HUES64 (cell line): Measurements from ENCODE around the gene CAD.
"Not testable (repeated sequence)": the region's sequence is repeated elsewhere in the genome, so short reads cannot be mapped to it uniquely, and the experiment has no call there.

Experiments used
- H3K27ac ChIP-seq: 2 replicates; pipeline ENCODE4 v1.7.0; 2013; ENCODE audit warnings: low read depth, low read length, inconsistent platforms
- H3K27me3 ChIP-seq: 2 replicates; pipeline ENCODE4 v1.6.1; 2013; ENCODE audit warnings: mild to moderate bottlenecking, low read length; ENCODE audit not compliant: insufficient read depth
- H3K36me3 ChIP-seq: 2 replicates; pipeline ENCODE4 v1.6.1; 2013; ENCODE audit warnings: mild to moderate bottlenecking, low read length; ENCODE audit not compliant: insufficient read depth
- H3K4me1 ChIP-seq: 2 replicates; pipeline ENCODE4 v1.6.1; 2013; ENCODE audit warnings: mild to moderate bottlenecking, low read length, moderate library complexity; ENCODE audit not compliant: insufficient read depth
- H3K4me3 ChIP-seq: 2 replicates; pipeline ENCODE4 v1.5.1; 2013; ENCODE audit warnings: mild to moderate bottlenecking, low read length, moderate library complexity
- H3K9ac ChIP-seq: 2 replicates; pipeline ENCODE4 v1.6.1; 2013; ENCODE audit warnings: mild to moderate bottlenecking, low read depth, low read length
- H3K9me3 ChIP-seq: 2 replicates; pipeline ENCODE4 v1.6.1; 2013; ENCODE audit warnings: low read depth, low read length; ENCODE audit not compliant: insufficient read depth
- WGBS: fragments of 150-250, 120-280 bp; methylation state at CpG from one replicate; pipeline ENCODE4 v1.1.7; 2013; ENCODE audit warnings: missing lambda C conversion rate; 5-methylcytosine and 5-hydroxymethylcytosine counted together

CAD gene

GRCh38 chr2:27272537-27273522 lies 55.7 kb downstream of the CAD start:
- WGBS = 92% methylated on average over 12 of the region's 15 CpGs
- H3K4me1 ChIP-seq, H3K4me3 ChIP-seq, H3K27me3 ChIP-seq, H3K9me3 ChIP-seq, H3K9ac ChIP-seq, H3K36me3 ChIP-seq, H3K27ac ChIP-seq: not testable (repeated sequence)

- no peaks in the 10 kb centered on the region for H3K9me3 ChIP-seq
- 89% methylated on average over 39 of the region's 39 CpGs for WGBS
- no peak within 1 kb of the TSS for H3K4me3 ChIP-seq
- no peaks in the 10 kb centered on the region for H3K4me1 ChIP-seq
- no peaks in the 10 kb centered on the region for H3K36me3 ChIP-seq
- H3K9ac ChIP-seq = no peak within 1 kb of the TSS
- H3K27ac ChIP-seq = no peak within 1 kb of the TSS
- no peaks in the 10 kb centered on the region for H3K27me3 ChIP-seq
These were observed 58.3 kb downstream of the CAD start, which contains the start of gene DNAJC5G for GRCh38 chr2:27275211-27276150. Gene DNAJC5G (plus strand): TSS chr2:27275433. CDS start chr2:27276729, 1,296 bp downstream.

DNA sequence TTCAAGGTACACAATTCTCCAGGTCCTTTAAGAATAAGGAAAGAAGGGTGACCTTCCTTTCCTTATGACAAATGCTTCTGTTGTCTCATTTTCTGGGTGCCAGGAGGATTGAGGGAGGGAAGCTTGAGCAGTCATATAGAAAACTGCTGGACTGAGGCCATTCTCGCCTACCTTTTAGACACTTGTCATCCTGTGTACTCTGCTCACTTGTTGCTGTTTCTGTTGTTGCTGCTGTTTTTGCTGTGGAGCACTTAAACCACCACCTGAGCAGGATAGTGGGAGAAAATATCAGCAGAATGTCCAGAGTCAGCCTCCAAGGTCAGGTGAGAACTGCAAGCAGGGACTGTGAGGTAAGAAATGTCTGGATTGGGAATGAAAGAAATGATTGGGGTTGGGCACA lies 60.8 kb downstream of the CAD start:
- no peaks in the 10 kb centered on the region for H3K36me3 ChIP-seq
- WGBS = 71% methylated on average over 1 of the region's 1 CpG
- no peak overlapping the region for H3K4me3 ChIP-seq
- no peak overlapping the region for H3K27ac ChIP-seq
- no peaks in the 10 kb centered on the region for H3K9me3 ChIP-seq
- H3K9ac ChIP-seq = no peak overlapping the region
- peaks cover 9% of the 10 kb centered on the region; the same call in 1 of the 2 replicates for H3K27me3 ChIP-seq
- H3K4me1 ChIP-seq = peaks cover 19% of the 10 kb centered on the region

DNA sequence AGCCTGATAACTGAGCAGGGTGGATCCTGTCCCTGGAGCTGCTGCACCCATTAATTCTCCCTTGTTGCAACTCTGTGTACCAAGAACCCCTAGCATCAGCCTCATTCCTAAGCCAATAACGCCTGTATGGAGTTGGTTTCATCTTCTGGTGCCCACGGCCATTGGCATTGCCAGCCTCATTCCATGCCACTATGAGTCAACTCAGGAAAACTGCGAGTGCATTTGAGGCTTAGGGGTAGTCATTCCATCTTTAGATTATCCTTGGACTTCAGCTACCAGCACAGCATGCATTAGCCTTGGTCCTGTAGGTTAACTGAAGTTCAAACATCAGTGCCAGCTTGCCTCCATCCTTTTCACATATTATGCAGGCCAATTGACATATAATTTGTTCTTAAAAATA lies 63.7 kb downstream of the CAD start:
- H3K4me3 ChIP-seq = no peak overlapping the region
- 91% methylated on average over 3 of the region's 3 CpGs for WGBS
- H3K9ac ChIP-seq = no peak overlapping the region
- H3K27me3 ChIP-seq = peaks cover 12% of the 10 kb centered on the region; the same call in 1 of the 2 replicates
- no peaks in the 10 kb centered on the region for H3K36me3 ChIP-seq
- no peaks in the 10 kb centered on the region for H3K9me3 ChIP-seq
- no peak overlapping the region for H3K27ac ChIP-seq
- H3K4me1 ChIP-seq = peaks cover 24% of the 10 kb centered on the region

- Histone ChIP-seq H3K9ac (no peak overlapping the region), H3K27ac (no peak overlapping the region)
- whole genome bisulfite sequencing = 92% methylated on average over 3 of the region's 3 CpGs
These were observed 64.3 kb downstream of the CAD start for GRCh38 chr2:27281442-27281841.

DNA sequence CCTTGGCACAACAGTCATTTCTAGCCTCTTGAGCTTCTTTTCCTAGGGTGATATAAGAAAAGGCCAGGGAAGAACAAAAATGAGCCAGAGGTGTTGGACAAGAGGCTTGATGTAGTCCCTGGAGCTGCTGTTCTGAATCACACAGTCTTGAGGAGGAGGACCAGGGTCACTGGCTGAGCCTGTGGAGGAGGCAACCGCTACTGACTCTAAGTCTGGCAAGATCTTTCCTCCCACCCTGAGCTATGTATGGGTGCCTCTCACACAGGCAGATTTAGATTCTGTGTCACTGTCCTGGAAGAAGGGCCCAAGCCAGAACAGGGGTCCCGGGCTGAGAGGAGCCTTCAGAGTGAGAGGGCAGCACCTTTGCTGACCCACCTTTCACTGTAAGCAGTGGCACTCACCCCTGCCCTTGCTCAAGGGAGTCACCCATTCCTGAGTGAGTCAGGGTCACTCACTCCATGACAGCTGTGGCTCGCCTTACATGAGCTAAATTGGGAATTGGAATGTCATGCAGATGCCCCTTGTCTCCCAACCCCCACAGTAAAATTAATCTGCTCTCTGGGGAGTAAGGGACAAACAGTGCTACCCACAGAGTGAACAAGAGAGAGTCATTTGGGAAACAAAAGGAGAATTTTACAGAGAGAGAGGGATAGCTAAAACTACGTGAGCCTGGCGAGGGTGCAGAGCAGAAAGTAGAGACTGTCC lies 64.8 kb downstream of the CAD start, which contains the start of gene TRIM54:
TSS of gene TRIM54 (plus strand) at position 575 of the 705 bp plus-strand sequence. CDS start 303 bp downstream, outside the sequence.
- Histone ChIP-seq H3K4me1 (peaks cover 28% of the 10 kb centered on the region), H3K36me3 (no peaks in the 10 kb centered on the region), H3K9me3 (no peaks in the 10 kb centered on the region), H3K27me3 (peaks cover 12% of the 10 kb centered on the region; the same call in 1 of the 2 replicates), H3K27ac (peak within 1 kb of the TSS; percentile 53; the same call in 1 of the 2 replicates), H3K9ac (peak within 1 kb of the TSS; percentile 30), H3K4me3 (peak within 1 kb of the TSS; percentile 35)
- WGBS = 33% methylated on average over 5 of the region's 5 CpGs

More at GRCh38 chr2:27281442-27281841, 64.3 kb downstream of the CAD start:
- Histone ChIP-seq H3K36me3 (no peaks in the 10 kb centered on the region), H3K4me1 (peaks cover 24% of the 10 kb centered on the region), H3K9me3 (no peaks in the 10 kb centered on the region), H3K27me3 (peaks cover 12% of the 10 kb centered on the region; the same call in 1 of the 2 replicates), H3K4me3 (no peak overlapping the region)

DNA sequence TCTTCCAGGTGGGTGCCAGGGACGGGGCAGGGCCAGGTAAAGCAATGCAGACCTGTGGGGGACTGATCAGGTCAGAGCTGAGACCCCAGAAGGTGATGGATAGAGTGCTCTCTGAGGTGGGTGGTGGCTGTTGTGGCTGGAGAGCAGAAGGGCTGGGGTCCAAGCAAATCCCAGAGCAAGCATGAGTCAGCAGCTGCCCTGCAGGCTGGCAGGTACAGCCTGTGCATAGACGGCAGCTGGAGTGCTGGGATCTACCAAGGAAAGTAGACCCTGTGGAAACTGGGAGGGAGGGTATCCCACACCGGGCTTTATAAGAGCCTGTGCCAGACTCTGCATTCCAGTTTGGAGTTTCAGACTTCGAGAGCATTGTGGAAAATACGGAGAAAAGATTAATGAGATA lies 65.7 kb downstream of the CAD start:
- Histone ChIP-seq H3K27me3 (peaks cover 12% of the 10 kb centered on the region; the same call in 1 of the 2 replicates), H3K36me3 (no peaks in the 10 kb centered on the region), H3K9me3 (no peaks in the 10 kb centered on the region), H3K9ac (peak overlapping the region; percentile 30), H3K4me3 (peak overlapping the region; percentile 35), H3K27ac (peak overlapping the region; percentile 53; the same call in 1 of the 2 replicates), H3K4me1 (peaks cover 29% of the 10 kb centered on the region)
- WGBS = 51% methylated on average over 5 of the region's 5 CpGs

- Histone ChIP-seq H3K4me1 (peaks cover 29% of the 10 kb centered on the region), H3K9me3 (no peaks in the 10 kb centered on the region), H3K9ac (no peak overlapping the region), H3K27ac (no peak overlapping the region), H3K4me3 (no peak overlapping the region), H3K36me3 (no peaks in the 10 kb centered on the region), H3K27me3 (peaks cover 12% of the 10 kb centered on the region; the same call in 1 of the 2 replicates)
- WGBS = no CpG with 5 or more reads among the region's 1 CpG
These were observed 67.8 kb downstream of the CAD start for GRCh38 chr2:27284996-27285395.

DNA sequence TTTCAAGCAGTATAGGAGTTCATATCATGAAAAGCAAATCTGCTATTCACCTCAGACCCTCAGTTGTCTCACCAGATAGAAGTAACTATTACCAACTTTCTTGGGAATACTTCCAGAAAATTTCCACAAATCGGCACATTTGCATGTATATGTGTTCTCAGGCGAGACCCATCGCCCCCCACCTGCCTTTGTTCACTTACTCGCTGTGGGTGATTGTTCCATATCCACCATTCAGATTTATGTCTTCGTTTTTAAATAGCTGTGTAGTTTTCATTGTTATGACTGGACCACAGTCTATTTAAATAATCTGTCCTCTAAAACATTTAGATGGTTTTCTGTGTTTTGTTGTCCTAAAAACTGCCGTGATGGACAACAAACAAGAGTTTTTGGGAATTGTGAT lies 68.3 kb downstream of the CAD start:
- H3K36me3 ChIP-seq = no peaks in the 10 kb centered on the region
- peaks cover 12% of the 10 kb centered on the region; the same call in 1 of the 2 replicates for H3K27me3 ChIP-seq
- WGBS = 70% methylated on average over 5 of the region's 6 CpGs
- H3K27ac ChIP-seq = no peak overlapping the region
- peaks cover 29% of the 10 kb centered on the region for H3K4me1 ChIP-seq
- H3K9me3 ChIP-seq = no peaks in the 10 kb centered on the region
- H3K4me3 ChIP-seq = no peak overlapping the region
- H3K9ac ChIP-seq = no peak overlapping the region

- Histone ChIP-seq H3K27ac (no peak overlapping the region), H3K27me3 (no peaks in the 10 kb centered on the region), H3K4me1 (peaks cover 8% of the 10 kb centered on the region), H3K36me3 (no peaks in the 10 kb centered on the region), H3K9ac (no peak overlapping the region), H3K4me3 (no peak overlapping the region), H3K9me3 (no peaks in the 10 kb centered on the region)
- WGBS = 94% methylated on average over 2 of the region's 3 CpGs
These were observed 71.4 kb downstream of the CAD start for GRCh38 chr2:27288610-27289009.
